Daoy (cell line): ENCODE measurements around the gene MORC4. TPM values are rescaled to one million over a fixed set of nuclear protein-coding genes. Genes with fewer than 3 reads are reported as not detected.

Experiments used
- DNase-seq: peaks from one replicate; pipeline ENCODE4 v3.0.0-alpha.2; 2015; ENCODE audit warnings: low read depth
- total RNA-seq: library from RNA; depleted of rRNA; stranded (reverse); fragments of >200 nt; shearing (Covaris generic); gene quantifications from 2 replicates; pipeline ENCODE4 v1.2.3, GENCODE V29; 2014; rRNA removed

Gene MORC4
- total RNA-seq, 1 experiment from 2014 or later = 9.9 TPM

DNA sequence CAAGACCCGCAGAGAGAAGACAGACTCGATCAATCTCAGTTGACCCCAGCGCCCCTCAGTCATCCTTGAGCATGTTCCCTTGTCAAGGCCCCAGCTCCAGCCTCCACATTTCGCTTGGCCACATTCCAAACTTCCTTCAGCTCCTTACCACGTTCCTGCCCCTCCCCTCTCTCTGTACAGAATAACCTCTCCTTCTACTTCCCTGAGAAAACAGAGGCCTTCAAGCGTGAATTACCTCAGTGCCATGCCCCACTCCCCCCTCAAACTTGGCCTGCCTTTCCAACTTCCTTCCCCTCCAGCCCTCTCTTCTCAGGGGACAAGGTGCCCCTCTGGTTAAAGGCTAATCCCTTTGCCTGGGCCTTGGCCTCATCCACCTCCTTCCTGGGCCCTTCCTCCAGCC lies 93.7 kb downstream of the MORC4 start:
- DNase-seq = no peak

DNA sequence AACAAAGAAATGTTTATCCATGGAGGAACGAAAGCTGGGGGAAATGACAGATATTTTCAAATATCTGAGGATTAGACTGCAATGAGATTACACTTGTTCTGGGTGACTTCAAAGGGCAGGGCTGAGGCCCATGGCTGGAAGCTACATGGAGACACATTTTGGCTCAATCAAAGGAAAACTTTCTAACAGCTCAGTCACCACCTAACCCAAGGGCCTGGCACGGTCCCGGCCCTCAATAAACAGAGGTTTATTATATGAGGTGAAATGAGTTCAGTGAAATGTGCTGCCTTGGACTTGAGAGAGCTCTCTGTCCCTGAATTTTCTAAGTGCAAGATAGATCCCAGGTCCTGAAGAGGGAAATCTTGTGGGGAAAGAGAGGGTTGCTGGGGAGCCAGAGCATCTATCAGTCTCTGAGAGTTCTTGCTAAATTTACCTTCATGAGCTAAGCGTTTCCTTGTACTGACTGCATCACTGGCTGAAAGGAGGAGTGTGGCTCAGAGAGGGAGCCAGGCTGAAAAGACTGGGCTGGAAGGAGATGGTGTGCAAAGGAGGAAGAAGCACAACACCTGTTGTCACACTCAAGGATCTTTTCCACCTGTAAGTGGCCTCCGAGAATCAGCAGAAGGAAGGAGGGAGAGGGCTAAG lies 94.8 kb downstream of the MORC4 start:
- DNase-seq = no peak

DNA sequence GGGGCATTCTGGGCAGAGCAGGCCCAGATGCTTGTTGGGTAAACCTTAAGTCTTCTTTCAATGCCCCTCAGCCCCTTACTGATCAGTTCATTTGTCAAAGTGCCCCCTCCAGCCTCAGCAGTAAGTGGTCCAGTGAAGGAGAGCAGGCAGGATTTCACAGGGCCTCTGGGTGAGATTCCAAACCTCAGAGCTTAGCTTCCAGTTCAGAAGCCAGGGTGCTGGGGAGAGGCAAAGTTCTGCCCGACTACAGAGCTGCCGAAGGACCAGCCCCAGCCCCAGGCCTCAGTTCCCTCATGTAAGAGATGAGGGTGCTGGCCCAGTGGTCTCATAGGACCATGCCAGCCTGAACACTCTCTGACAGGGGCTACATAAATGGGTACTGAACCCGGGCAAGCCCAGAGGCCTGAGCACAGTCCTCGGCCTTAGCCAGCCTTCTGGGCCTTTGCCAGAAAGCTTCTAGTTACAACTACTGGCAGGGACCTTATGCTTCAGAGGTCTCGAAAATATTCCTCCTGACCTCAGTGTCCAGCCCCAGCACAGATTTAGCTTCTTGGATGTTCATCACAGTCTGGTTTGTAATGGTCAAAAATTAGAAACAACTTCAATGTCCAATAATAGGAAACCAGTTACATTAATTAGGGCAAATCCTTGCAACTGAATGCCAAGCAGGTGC lies 96.0 kb downstream of the MORC4 start:
- DNase-seq = no peak

DNA sequence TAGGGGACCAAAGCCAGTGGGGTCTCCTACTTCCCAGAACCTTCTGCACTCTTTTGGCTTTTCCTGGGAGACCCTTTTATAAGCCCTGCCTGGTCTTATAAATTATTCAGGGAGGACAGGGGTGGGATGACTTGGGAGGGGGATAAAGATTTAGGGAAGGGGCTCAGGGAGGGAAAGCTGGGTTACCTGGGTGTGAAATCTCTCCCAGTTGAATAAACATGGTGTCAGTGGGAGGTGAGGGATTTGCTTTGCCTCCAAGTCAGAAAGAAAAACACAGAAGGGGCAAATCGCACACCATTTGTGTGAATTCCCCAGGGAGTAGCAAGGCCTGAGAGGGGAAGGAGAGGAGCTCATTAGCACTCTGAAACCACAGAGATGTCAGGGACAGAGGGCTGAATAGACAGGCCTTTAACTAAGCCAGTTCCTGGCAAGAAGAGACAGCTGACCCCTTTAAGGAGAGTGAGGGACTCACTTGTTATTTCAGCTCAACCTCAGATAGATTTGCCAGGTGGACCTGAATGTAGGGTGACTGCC lies 96.7 kb downstream of the MORC4 start, which contains the start of gene RIPPLY1:
TSS of gene RIPPLY1 (minus strand) at position 51 of the 534 bp plus-strand sequence. CDS start 54 bp downstream, outside the sequence.
- DNase-seq = no peak

DNA sequence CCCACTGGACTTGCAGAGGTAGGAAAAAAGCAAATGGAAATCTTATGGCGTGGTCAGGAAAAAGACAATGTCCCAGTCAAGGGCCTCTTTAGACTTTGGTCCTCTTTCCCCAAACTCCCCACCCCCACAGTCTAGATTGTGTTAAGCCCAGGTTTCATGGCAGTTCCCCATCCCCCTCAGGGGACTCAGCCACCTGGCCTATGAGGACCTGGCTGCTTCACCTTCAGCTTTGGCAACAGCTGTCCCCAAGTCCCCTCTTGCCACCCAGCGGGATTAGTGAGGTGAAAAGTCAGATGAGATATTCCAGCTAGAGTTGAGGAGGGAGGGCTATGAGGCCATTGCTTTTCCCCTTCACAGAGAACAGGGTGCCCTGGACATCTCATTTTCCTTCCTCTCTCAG lies 97.3 kb downstream of the MORC4 start:
- DNase-seq = no peak

DNA sequence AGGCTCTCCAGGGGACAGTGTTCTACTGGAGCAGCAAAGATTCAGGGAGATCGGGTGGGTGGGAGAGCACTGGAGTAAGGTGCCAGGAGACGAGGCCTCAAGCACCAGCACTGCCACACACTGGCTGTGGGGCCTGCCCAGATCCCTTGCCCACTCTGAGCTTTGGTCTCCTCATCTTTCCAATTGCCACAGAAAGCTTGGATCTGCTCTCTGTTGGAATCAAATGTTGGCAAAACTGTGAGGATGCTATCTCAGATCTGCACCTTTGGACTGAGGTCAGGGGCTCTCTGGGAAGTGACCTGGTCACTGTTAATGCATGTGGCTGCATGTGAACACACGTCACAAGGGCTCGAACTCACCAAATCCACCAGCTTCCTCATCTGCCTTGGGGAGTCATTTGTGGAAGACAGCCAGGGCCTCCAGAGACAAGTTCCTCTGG lies 98.2 kb downstream of the MORC4 start:
- no peak for DNase-seq

DNA sequence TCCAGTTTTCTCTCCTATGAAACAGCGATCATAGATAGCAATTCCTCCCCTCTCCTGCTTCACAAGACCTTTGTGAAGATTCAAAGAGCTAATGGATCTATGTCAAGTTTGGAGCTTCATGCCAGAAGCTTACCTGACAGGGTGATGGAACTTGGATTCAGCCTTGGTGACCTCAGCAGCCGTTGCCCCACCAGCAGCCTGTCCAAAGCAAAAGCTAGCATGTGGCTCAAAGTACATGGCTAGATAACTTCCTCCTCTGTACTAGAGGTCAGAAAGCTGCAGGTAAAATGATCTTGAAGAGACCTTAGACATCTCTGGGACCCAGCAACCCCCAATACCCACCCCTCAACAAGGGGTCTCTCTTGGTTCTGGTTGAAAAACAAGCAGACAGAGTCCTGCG lies 98.7 kb downstream of the MORC4 start:
- DNase-seq = no peak

DNA sequence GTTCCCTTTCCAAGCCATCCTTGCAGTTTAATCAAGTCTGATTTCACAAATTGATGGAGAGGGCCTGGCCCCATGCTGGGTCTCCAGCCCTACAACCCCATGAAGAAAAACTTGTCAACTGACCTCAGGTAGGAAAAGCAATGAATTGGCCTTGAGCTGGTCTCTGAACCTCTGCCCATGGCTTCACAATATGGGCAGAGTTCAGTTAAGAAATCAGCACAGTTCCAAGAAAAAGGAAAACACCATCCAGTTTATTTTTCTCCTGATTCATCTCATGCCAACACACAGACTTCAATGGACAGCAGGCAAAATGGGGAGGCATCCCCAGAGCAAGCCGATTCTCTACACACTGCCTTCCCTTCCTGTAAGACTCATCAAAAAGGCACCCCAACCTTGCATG lies 100.2 kb downstream of the MORC4 start:
- DNase-seq = no peak

DNA sequence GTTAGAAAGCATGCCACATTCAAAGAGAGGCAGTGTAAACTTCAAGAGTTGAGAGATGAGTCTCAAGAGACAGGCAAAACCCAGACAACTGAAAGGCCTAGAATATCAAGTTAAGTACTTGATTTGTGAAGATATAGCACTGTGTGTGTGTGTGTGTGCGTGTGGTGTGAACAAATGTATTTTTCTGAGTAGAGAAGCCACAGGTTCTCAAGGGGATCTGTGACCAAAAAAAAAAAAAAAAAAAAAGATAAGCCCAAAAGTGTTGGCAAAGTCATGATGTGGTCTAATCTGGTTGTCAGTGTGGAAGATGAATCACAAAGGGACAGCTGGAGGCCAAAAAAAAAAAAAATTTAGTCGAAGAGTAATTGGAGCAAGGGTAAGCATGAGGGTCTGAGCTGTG lies 100.7 kb downstream of the MORC4 start:
- no peak for DNase-seq

DNA sequence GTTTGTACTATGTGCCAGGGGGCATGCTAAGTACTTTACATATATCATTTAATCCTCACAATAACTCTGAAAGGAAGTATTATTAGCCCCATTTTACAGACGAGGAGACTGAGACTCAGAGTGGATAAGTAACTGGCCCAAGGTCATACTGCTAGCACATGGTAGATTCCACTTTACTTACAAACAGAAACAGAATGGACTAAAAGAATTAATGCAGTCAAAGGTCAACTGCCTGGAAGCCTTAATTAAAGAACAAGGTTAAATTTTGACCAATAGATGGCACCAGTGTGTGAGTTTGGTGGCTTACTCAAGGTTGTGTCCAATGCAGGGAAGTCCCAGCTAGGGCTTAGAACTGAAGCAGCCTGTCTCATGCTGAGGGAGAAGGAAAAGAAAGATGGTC lies 101.5 kb downstream of the MORC4 start:
- peak; percentile 44 for DNase-seq

DNA sequence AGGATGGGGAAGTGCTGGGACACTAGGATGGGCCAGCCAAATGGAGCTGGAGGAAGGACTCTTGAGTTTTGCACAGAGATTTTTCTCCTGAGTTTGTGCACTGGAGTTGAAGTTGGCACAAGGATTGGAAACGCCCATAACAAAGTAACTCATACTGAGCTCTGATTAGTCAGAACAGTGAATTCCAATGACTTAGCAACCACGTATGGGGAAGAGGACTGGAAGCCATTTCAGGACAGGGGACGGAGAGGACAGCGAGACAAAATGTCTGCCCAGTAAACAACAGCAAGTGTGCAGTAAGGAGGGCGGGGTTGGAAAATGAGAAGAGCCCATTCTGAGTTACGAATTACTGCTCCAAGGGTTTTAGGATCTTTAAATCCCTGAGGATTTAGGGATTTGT lies 102.8 kb downstream of the MORC4 start:
- peak; percentile 13 for DNase-seq

DNA sequence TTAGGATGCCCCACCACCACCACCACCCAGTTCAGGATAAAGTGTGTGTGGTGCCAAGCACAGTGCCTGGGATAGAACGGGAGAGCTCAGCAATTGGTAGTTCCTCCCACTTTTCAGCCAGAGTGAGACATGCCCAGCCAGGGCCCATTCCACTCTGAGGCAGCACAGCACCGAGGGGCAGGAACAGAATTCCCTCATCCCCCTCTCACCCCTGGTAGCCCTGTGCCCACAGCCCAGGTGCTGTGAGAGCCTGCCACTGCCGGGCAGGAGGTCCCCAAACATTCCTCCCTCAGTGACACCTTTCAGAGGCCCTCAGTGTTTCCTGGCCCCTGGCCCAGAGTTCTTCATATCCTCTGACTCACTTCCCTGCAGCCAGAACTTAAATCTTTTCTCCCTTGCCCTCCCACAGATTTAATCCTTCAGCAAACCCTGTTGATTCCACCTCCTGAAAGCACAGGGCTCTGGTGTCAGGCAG lies 105.0 kb downstream of the MORC4 start:
- DNase-seq = peak; percentile 78

DNA sequence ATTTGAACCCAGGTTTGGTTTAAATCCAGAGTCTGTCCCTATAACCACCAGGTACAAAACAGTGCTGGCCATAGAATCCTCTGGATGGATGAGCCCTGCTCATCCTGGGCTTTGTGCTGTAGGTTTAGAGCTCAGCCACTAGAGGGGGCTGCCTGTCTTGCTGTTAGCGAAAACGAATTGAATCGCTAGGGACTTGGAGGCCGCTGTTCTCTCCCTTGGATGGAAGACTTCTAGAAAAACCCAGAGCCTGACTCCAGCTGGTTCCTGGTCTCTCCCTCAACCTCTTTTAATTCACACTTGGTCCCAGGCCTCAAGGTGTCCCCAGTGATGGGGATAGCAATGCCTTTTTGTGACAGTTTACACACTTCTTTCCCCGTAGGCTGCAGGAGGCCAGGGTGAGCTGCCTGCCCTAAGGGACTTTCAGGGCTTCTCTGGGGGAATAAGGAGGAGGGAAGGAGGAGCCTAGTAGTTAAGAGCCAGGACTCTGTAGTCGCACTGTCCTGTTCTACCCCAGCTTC lies 105.6 kb downstream of the MORC4 start:
- peak; percentile 67 for DNase-seq

DNA sequence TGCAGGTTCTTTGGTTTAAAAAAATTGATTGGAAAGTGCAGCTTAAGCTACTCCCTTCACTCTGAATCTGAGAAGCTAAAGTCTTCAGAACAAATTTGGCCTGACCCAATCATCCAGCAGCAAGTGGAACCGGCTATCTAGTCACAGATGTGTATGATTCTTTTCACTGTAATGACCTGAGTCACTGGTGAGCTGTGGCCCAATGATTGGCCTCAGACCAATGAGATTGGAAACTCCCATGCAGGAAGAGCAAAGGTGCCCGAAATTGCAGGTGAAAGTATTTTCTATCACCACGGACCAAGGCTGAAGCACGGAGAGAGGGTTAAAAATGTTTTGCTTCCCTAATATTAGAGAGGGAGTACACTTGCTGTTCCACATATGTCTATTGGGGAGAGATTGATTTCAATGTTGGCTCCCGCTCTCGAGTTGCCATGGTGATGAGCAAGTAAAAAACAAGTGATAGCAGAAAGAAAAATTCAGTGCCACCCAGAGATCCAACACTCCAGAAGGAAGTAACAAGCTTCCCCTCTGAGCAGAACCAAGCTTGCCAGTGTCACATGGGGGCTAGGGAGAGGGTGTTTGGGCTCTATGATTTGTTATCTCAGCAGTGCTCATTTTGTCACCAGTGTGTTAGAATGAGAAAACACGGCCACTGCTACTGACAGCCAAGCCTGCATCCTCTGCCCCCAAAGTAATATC lies 108.1 kb downstream of the MORC4 start:
- no peak for DNase-seq

Other genes starting within 250 kb of the MORC4 start
- 1.7 and 4.8 TPM in 2 replicates for gene TBC1D8B, start 197.5 kb downstream of the MORC4 start, total RNA-seq
- gene RIPPLY1, start 96.9 kb downstream of the MORC4 start, total RNA-seq = not detected in 2 replicates
- not detected in 2 replicates for gene CLDN2, start 79.8 kb downstream of the MORC4 start, total RNA-seq
- 11.2 and 14.5 TPM in 2 replicates for gene RBM41, start 118.6 kb upstream of the MORC4 start, total RNA-seq
- 2.2 and 2.9 TPM in 2 replicates for gene NUP62CL, start 206.2 kb upstream of the MORC4 start, total RNA-seq
- not detected in 2 replicates for gene DNAAF6, start 206.4 kb upstream of the MORC4 start, total RNA-seq